ENCODE results near the gene MPPED2. TPM values are rescaled to one million over a fixed set of nuclear protein-coding genes. Genes with fewer than 3 reads are reported as not detected.

The MPPED2 gene
- total RNA-seq, 4 donors from 2014 or later = 2.2 to 4.6 (median 3.3) TPM

DNA sequence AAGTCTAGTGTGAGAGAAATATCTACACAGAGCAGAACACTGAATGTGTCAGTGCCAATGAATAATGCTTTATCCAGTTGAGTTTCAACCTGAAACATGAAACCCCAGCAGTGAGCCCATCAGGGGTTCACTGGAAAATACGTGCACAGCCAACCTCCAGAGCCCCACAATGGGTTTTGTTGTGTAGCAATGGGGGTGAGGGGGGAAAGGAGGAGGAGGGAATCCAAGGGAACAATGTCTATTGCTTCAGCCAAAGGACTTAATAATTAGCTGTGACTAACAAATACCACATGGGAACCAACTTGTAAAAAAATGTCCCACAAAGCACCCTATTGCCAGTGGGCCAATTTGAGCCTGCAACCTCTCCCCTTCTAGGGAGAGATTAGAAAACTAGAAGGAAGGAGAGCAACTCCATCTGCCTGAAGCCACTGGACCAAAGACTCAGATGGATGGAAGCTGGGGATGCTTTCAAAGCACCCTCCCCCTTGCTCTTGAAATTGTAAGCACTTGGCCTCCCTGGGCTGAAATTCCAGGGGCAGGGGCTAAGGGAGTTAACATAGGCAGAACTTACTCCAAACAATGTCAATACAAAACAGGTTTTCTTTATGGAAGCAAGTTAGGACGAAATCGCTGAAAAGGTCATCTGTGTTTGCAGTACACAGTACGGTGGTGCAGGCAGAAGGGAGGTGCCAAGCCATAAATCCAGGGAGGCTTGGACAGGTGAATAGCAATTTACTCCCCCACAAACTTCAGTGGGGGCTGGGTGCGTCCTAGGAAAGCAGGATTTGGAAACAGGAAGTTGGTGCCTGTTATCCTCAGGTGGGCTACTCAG lies 163.5 kb downstream of the MPPED2 start:
- no peaks in the 10 kb centered on the region for H3K9me3 ChIP-seq
- H3K27me3 ChIP-seq = no peaks in the 10 kb centered on the region
- H3K4me1 ChIP-seq = peaks cover 0 to 18% (median 12%) of the 10 kb centered on the region in 4 donors
- no peak overlapping the region for H3K27ac ChIP-seq (replicated peaks in 1 of 4)
- no peak for DNase-seq (ENCODE audit: extremely low spot score)
- intact Hi-C loops (cut with DNase I) = no loop called here
- WGBS = 41% methylated on average over 5 of the region's 5 CpGs
- no peak for TF ChIP-seq POLR2AphosphoS5 (IDR thresholded peaks at IDR 0.05)
- TF ChIP-seq, protein P1, sequence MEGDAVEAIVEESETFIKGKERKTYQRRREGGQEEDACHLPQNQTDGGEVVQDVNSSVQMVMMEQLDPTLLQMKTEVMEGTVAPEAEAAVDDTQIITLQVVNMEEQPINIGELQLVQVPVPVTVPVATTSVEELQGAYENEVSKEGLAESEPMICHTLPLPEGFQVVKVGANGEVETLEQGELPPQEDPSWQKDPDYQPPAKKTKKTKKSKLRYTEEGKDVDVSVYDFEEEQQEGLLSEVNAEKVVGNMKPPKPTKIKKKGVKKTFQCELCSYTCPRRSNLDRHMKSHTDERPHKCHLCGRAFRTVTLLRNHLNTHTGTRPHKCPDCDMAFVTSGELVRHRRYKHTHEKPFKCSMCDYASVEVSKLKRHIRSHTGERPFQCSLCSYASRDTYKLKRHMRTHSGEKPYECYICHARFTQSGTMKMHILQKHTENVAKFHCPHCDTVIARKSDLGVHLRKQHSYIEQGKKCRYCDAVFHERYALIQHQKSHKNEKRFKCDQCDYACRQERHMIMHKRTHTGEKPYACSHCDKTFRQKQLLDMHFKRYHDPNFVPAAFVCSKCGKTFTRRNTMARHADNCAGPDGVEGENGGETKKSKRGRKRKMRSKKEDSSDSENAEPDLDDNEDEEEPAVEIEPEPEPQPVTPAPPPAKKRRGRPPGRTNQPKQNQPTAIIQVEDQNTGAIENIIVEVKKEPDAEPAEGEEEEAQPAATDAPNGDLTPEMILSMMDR (IDR thresholded peaks at IDR 0.05) = no peak
- no peak for TF ChIP-seq EP300 (IDR thresholded peaks at IDR 0.05)
- TF ChIP-seq POLR2A (IDR thresholded peaks at IDR 0.05; ENCODE audit: low read depth) = no peak
- no peak overlapping the region for H3K4me3 ChIP-seq
- H3K36me3 ChIP-seq = no peaks in the 10 kb centered on the region

DNA sequence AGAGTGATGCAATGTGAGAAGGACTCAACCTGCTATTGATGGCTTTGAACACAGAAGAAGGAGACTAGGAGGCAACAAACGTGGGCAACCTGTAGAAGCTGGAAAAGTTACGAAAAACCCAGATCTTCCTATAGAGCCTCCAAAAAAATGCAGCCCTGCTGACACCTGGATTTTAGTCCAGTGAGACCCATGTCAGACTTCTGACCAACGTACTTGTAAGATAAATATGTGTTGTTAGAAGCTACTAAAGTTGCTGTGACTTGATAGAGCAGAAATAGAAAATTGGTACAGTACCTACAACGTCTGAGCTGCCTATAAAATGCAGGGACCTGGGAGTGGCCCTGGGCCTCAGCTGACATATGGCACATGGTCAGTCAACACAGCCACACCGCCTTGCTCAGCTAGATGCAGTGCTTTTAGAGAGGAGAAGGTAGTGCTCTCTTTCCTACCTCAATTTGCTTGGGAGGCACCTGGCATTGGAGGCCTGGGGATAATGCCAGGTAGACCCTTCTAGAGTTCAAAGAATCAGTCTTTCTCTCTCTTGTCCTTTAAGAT lies 165.8 kb downstream of the MPPED2 start:
- H3K36me3 ChIP-seq = no peaks in the 10 kb centered on the region
- H3K9me3 ChIP-seq = no peaks in the 10 kb centered on the region
- DNase-seq (ENCODE audit: extremely low spot score) = peak; percentile 90
- no peak for TF ChIP-seq POLR2A (IDR thresholded peaks at IDR 0.05; ENCODE audit: low read depth)
- no peak for TF ChIP-seq POLR2AphosphoS5 (IDR thresholded peaks at IDR 0.05)
- no peak for TF ChIP-seq EP300 (IDR thresholded peaks at IDR 0.05)
- TF ChIP-seq, protein P1 (IDR thresholded peaks at IDR 0.05) = no peak
- peaks cover 0 to 18% (median 12%) of the 10 kb centered on the region in 4 donors for H3K4me1 ChIP-seq
- H3K27me3 ChIP-seq = no peaks in the 10 kb centered on the region
- no peak overlapping the region for H3K27ac ChIP-seq (replicated peaks in 1 of 4)
- H3K4me3 ChIP-seq = no peak overlapping the region
- WGBS = 77% methylated on average over 5 of the region's 5 CpGs
- intact Hi-C loops (cut with DNase I) = no loop called here

DNA sequence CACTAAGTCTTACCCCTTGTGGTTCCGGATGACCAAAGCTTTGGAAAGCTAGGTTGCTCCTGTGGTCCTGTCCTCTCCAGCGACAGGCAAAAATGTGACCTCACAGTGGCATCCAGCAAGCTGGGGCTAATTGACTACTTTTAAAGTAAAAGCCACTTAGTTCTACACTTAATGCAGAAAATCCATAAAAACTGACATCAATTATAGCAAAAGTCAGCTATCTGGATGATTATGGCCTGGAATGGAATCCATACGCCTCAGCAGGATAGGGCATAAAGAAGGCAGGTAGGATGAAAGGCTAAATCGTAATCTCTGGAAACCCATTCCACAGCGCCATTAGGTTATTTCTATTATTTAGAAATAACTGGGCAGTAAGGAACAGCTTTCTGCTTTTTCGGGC lies 171.3 kb downstream of the MPPED2 start:
- TF ChIP-seq EP300 (IDR thresholded peaks at IDR 0.05) = no peak
- TF ChIP-seq POLR2AphosphoS5 (IDR thresholded peaks at IDR 0.05) = no peak
- TF ChIP-seq, protein P1 (IDR thresholded peaks at IDR 0.05) = no peak
- no peak for TF ChIP-seq POLR2A (IDR thresholded peaks at IDR 0.05; ENCODE audit: low read depth)

DNA sequence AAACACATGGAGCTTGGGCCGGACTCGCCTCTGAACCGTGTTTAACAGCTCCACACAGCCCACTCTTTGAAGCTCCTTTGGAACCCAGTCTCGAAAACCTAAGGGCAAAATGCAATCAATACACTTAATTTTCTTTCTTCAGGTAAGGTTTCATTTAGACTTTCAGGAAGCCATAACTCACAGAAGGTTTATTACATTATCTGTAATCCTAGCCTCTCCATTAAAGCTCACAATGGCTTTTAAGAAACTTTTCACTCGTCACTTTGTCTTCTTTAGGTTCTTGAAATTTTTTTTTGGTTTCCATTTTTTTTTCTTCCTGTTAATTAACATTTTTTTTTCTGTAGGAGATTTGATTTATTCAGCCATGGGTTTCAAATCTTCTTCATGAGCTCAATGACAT lies 171.9 kb downstream of the MPPED2 start:
- no peak for DNase-seq (ENCODE audit: extremely low spot score)

More for the DNA sequence above, 171.3 kb downstream of the MPPED2 start:
- H3K4me1 ChIP-seq = peaks cover 0 to 16% (median 10%) of the 10 kb centered on the region in 4 donors
- H3K4me3 ChIP-seq = no peak overlapping the region
- WGBS = 93% methylated on average over 6 of the region's 6 CpGs
- no peak overlapping the region for H3K27ac ChIP-seq (replicated peaks in 1 of 4)
- DNase-seq (ENCODE audit: extremely low spot score) = no peak
- H3K27me3 ChIP-seq = no peaks in the 10 kb centered on the region
- intact Hi-C loops (cut with DNase I) = no loop called here
- H3K9me3 ChIP-seq = no peaks in the 10 kb centered on the region
- peaks cover 0 to 5% (median 0%) of the 10 kb centered on the region in 4 donors for H3K36me3 ChIP-seq

More for the DNA sequence above, 171.9 kb downstream of the MPPED2 start:
- intact Hi-C loops (cut with DNase I) = no loop called here
- no peak overlapping the region for H3K27ac ChIP-seq (replicated peaks in 1 of 4)
- peaks cover 0 to 16% (median 10%) of the 10 kb centered on the region in 4 donors for H3K4me1 ChIP-seq
- no peaks in the 10 kb centered on the region for H3K27me3 ChIP-seq
- 98% methylated on average over 5 of the region's 5 CpGs for WGBS
- no peaks in the 10 kb centered on the region for H3K9me3 ChIP-seq
- TF ChIP-seq POLR2A (IDR thresholded peaks at IDR 0.05; ENCODE audit: low read depth) (no peak), POLR2AphosphoS5 (IDR thresholded peaks at IDR 0.05) (no peak), EP300 (IDR thresholded peaks at IDR 0.05) (no peak)
- TF ChIP-seq, protein P1 (IDR thresholded peaks at IDR 0.05) = no peak
- peaks cover 0 to 5% (median 0%) of the 10 kb centered on the region in 4 donors for H3K36me3 ChIP-seq
- no peak overlapping the region for H3K4me3 ChIP-seq

Measured in esophagus muscularis mucosa (tissue), 4 donors.